Type B pancreatic cell (in vitro differentiated cells): ENCODE measurements around the gene PICK1. TPM values are rescaled to one million over a fixed set of nuclear protein-coding genes. Genes with fewer than 3 reads are reported as not detected.

Experiments used
- DNase-seq: peaks from one replicate; pipeline ENCODE4 v3.0.0; 2021; ENCODE audit warnings: mixed read lengths; ENCODE audit not compliant: unreplicated experiment; ENCODE audit errors: extremely low spot score
- H3K27ac Mint-ChIP-seq: 2 replicates; pipeline ENCODE4 v1.8.0; 2021; ENCODE audit warnings: mild to moderate bottlenecking, mixed read lengths
- H3K27me3 Mint-ChIP-seq: 2 replicates; pipeline ENCODE4 v1.8.0; 2021; ENCODE audit warnings: mixed read lengths
- H3K36me3 Mint-ChIP-seq: 2 replicates; pipeline ENCODE4 v1.8.0; 2021; ENCODE audit warnings: mixed read lengths
- H3K4me1 Mint-ChIP-seq: one replicate; pipeline ENCODE4 v1.8.0; 2021; ENCODE audit warnings: mixed read lengths; ENCODE audit not compliant: unreplicated experiment
- H3K4me3 Mint-ChIP-seq: 2 replicates; pipeline ENCODE4 v1.8.0; 2021; ENCODE audit warnings: mild to moderate bottlenecking, mixed read lengths
- H3K9me3 Mint-ChIP-seq: 2 replicates; pipeline ENCODE4 v1.8.0; 2021; ENCODE audit warnings: mixed read lengths
- CTCF ChIP-seq: fragments of 200-600 bp; sonication (generic); conservative IDR thresholded peaks from 2 replicates; pipeline ENCODE4 v1.5.0; 2021; ENCODE audit warnings: antibody characterized with exemption, mild to moderate bottlenecking
- total RNA-seq: library from RNA; stranded (reverse); gene quantifications from 2 replicates; pipeline ENCODE4 v1.2.1, GENCODE V29; 2021; ENCODE audit warnings: low replicate concordance

Gene PICK1
- total RNA-seq, 1 donor from 2014 or later: 45.4 TPM

GRCh38 chr22:38043151-38044039 lies 13.8 kb upstream of the PICK1 start:
- TF ChIP-seq CTCF: no peak
- no peak for DNase-seq
- no peak overlapping the region for H3K27ac Mint-ChIP-seq
- H3K27me3 Mint-ChIP-seq: peaks cover 8% of the 10 kb centered on the region
- no peaks in the 10 kb centered on the region for H3K36me3 Mint-ChIP-seq
- H3K4me3 Mint-ChIP-seq: no peak overlapping the region
- H3K4me1 Mint-ChIP-seq: peaks cover 8% of the 10 kb centered on the region
- no peaks in the 10 kb centered on the region for H3K9me3 Mint-ChIP-seq

GRCh38 chr22:38046070-38046748 lies 11.0 kb upstream of the PICK1 start:
- Mint-ChIP-seq H3K27ac (no peak overlapping the region), H3K4me3 (no peak overlapping the region), H3K36me3 (no peaks in the 10 kb centered on the region), H3K9me3 (no peaks in the 10 kb centered on the region), H3K27me3 (peaks cover 5% of the 10 kb centered on the region), H3K4me1 (peaks cover 8% of the 10 kb centered on the region)
- no peak for DNase-seq
- no peak for TF ChIP-seq CTCF

GRCh38 chr22:38049812-38050619 lies 7.2 kb upstream of the PICK1 start:
- Mint-ChIP-seq H3K27ac (no peak overlapping the region), H3K36me3 (no peaks in the 10 kb centered on the region), H3K9me3 (no peaks in the 10 kb centered on the region), H3K4me1 (peaks cover 8% of the 10 kb centered on the region), H3K4me3 (no peak overlapping the region), H3K27me3 (peaks cover 5% of the 10 kb centered on the region)
- DNase-seq: no peak
- TF ChIP-seq CTCF: no peak

GRCh38 chr22:38050720-38051119 lies 6.5 kb upstream of the PICK1 start:
- no peak overlapping the region for H3K27ac Mint-ChIP-seq
- TF ChIP-seq CTCF: no peak
- no peaks in the 10 kb centered on the region for H3K9me3 Mint-ChIP-seq
- no peaks in the 10 kb centered on the region for H3K36me3 Mint-ChIP-seq
- peak; percentile 68 for DNase-seq
- no peak overlapping the region for H3K4me3 Mint-ChIP-seq
- H3K4me1 Mint-ChIP-seq: peaks cover 8% of the 10 kb centered on the region
- peaks cover 5% of the 10 kb centered on the region for H3K27me3 Mint-ChIP-seq

- peaks cover 8% of the 10 kb centered on the region for H3K4me1 Mint-ChIP-seq
- DNase-seq: no peak
- H3K27me3 Mint-ChIP-seq: peaks cover 5% of the 10 kb centered on the region
- H3K9me3 Mint-ChIP-seq: no peaks in the 10 kb centered on the region
- no peak overlapping the region for H3K27ac Mint-ChIP-seq
- H3K36me3 Mint-ChIP-seq: no peaks in the 10 kb centered on the region
- TF ChIP-seq CTCF: no peak
- H3K4me3 Mint-ChIP-seq: no peak overlapping the region
Measured at GRCh38 chr22:38051261-38051660, 5.9 kb upstream of the PICK1 start.
